Aorta (tissue), 5 donors: ENCODE measurements around the gene RBM42. TPM values are rescaled to one million over a fixed set of nuclear protein-coding genes. Genes with fewer than 3 reads are reported as not detected.
"Not testable (repeated sequence)": the region's sequence is repeated elsewhere in the genome, so short reads cannot be mapped to it uniquely, and the experiment has no call there.

Source experiments
- ATAC-seq: fragments of 200-7000 bp; cut with Tn5 transposase; one replicate; pipeline ENCODE4 v1.9.1; 2022; ENCODE audit warnings: moderate library complexity; ENCODE audit not compliant: low FRiP score
- DNase-seq, 2 donors: peaks; one replicate each; pipeline ENCODE4 v3.0.0-alpha.2; 2020
- H3K27ac ChIP-seq, 2 donors: one replicate each; pipeline ENCODE4 v1.5.1; 2013; ENCODE audit warnings: low read length in 2 of 2, mild to moderate bottlenecking in 2 of 2, moderate library complexity in 2 of 2, control low read depth in 1 of 2, inconsistent platforms in 1 of 2, low read depth in 1 of 2
- H3K27me3 ChIP-seq, 2 donors: one replicate each; pipeline ENCODE4 v1.6.1; 2013; ENCODE audit warnings: control low read depth in 1 of 2, low read length in 1 of 2, mild to moderate bottlenecking in 1 of 2, moderate library complexity in 1 of 2; ENCODE audit not compliant: insufficient read depth in 2 of 2, control insufficient read depth in 1 of 2
- H3K36me3 ChIP-seq, 2 donors: one replicate each; pipeline ENCODE4 v1.6.1; 2013; ENCODE audit warnings: control low read depth in 1 of 2, low read length in 1 of 2, mild to moderate bottlenecking in 1 of 2; ENCODE audit not compliant: insufficient read depth in 2 of 2, control insufficient read depth in 1 of 2
- H3K4me1 ChIP-seq, 2 donors: one replicate each; pipeline ENCODE4 v1.6.1; 2013; ENCODE audit warnings: low read length in 2 of 2, control low read depth in 1 of 2, mild to moderate bottlenecking in 1 of 2, moderate library complexity in 1 of 2; ENCODE audit not compliant: insufficient read depth in 2 of 2, control insufficient read depth in 1 of 2
- H3K4me3 ChIP-seq, 2 donors: one replicate each; pipeline ENCODE4 v1.5.1; 2013; ENCODE audit warnings: low read length in 2 of 2, control low read depth in 1 of 2, mild to moderate bottlenecking in 1 of 2
- H3K9me3 ChIP-seq: one replicate; pipeline ENCODE4 v1.6.1; 2013; ENCODE audit warnings: mild to moderate bottlenecking, low read length; ENCODE audit not compliant: control insufficient read depth
- WGBS, 2 donors: extraction: QIAGEN DNeasy Blood & Tissue Kit; methylation state at CpG; one replicate each; pipeline ENCODE4 v1.1.7; 2013; 5-methylcytosine and 5-hydroxymethylcytosine counted together
- intact Hi-C, 2 donors: fragments of 100-400 bp; cut with DNase I; formaldehyde crosslinking; loops; one replicate each; pipeline versions ENCODE4 v1.14.2 to v1.15.0; 2022
- polyA plus RNA-seq, 2 donors: library from polyadenylated mRNA; stranded (reverse); fragments of 200-250 nt; gene quantifications; one replicate each; pipeline ENCODE4 v1.2.3, GENCODE V29; 2013
- total RNA-seq, 2 donors: library from RNA; stranded (reverse); fragmentation: NEBNext Ultra II Directional; extraction: Animal tissue kit (Norgen Biotek cat#: 25700); gene quantifications; one replicate each; pipeline ENCODE4 v1.2.1, GENCODE V29; 2021
- donor health status: healthy with polysubstance abuse.
- donor health status: Bipolar disorder and iron deficiency.
- donor health status: DM: no; HTN: no; CAD: no.
- donor health status: DM: no; HTN: no; CAD: no.
- donor health status: DM: yes; HTN: yes; CAD: no.

Gene RBM42
- total and polyA plus RNA-seq, 4 donors, result 41.8 to 66.8 (median 57.8) TPM

GRCh38 chr19:35648017-35648961, 19.5 kb downstream of the RBM42 start, which contains the start of gene COX6B1:
COX6B1 (plus strand) TSS chr19:35648323; CDS start chr19:35651244, 2,921 bp downstream.
- intact Hi-C loops, result no loop called here
- no peaks in the 10 kb centered on the region for H3K4me1 ChIP-seq
- ATAC-seq, result peak; percentile 87

GRCh38 chr19:35650581-35650980, 21.7 kb downstream of the RBM42 start:
- intact Hi-C loops, result no loop called here
- Histone ChIP-seq H3K4me1 (no peaks in the 10 kb centered on the region), H3K36me3 (peaks cover 2 to 3% of the 10 kb centered on the region in 2 donors), H3K27ac (no peak overlapping the region), H3K4me3 (no peak overlapping the region), H3K27me3 (no peaks in the 10 kb centered on the region), H3K9me3 (no peaks in the 10 kb centered on the region)
- 72 to 81% methylated on average over 9 of the region's 9 CpGs for WGBS, 2 donors
- no peak for ATAC-seq
- DNase-seq, result no peak

More at GRCh38 chr19:35648017-35648961, 19.5 kb downstream of the RBM42 start, which contains the start of gene COX6B1:
- H3K9me3 ChIP-seq, result no peaks in the 10 kb centered on the region
- peak within 1 kb of the TSS; percentile 74 to 90 for H3K4me3 ChIP-seq
- WGBS, 2 donors, result 0% methylated on average over 46 of the region's 46 CpGs
- no peaks in the 10 kb centered on the region for H3K36me3 ChIP-seq
- DNase-seq, result peak; percentile 94 to 96
- peak within 1 kb of the TSS in 1 of 2 donors; percentile 53 for H3K27ac ChIP-seq
- H3K27me3 ChIP-seq, result no peaks in the 10 kb centered on the region

GRCh38 chr19:35654828-35655227, 26.0 kb downstream of the RBM42 start:
- intact Hi-C loops, H3K9me3 ChIP-seq, ATAC-seq, H3K27ac ChIP-seq, DNase-seq, H3K4me1 ChIP-seq, H3K4me3 ChIP-seq, H3K27me3 ChIP-seq: not testable (repeated sequence)
- 90 to 97% methylated on average over 6 of the region's 6 CpGs for WGBS, 2 donors
- peaks cover 2 to 12% of the 10 kb centered on the region in 2 donors for H3K36me3 ChIP-seq

- no peak for DNase-seq
- intact Hi-C loops, result no loop called here
- H3K27me3 ChIP-seq, result no peaks in the 10 kb centered on the region
- H3K4me3 ChIP-seq, result no peak overlapping the region
- no peak overlapping the region for H3K27ac ChIP-seq
- no peaks in the 10 kb centered on the region for H3K4me1 ChIP-seq
- WGBS, 2 donors, result 92 to 94% methylated on average over 4 of the region's 4 CpGs
- ATAC-seq, result no peak
- peaks cover 2 to 13% of the 10 kb centered on the region in 2 donors for H3K36me3 ChIP-seq
- no peaks in the 10 kb centered on the region for H3K9me3 ChIP-seq
Measured at GRCh38 chr19:35655600-35655999, 26.8 kb downstream of the RBM42 start.

- Histone ChIP-seq H3K27ac (no peak overlapping the region), H3K4me3 (no peak overlapping the region), H3K4me1 (no peaks in the 10 kb centered on the region), H3K9me3 (no peaks in the 10 kb centered on the region), H3K27me3 (no peaks in the 10 kb centered on the region), H3K36me3 (peaks cover 2 to 13% of the 10 kb centered on the region in 2 donors)
- WGBS, 2 donors, result 93% methylated on average over 6 of the region's 6 CpGs
- DNase-seq, result no peak
- intact Hi-C loops, result no loop called here
- no peak for ATAC-seq
Measured at GRCh38 chr19:35656700-35657099, 27.9 kb downstream of the RBM42 start.

- ATAC-seq (no peak), DNase-seq (no peak)
- Histone ChIP-seq H3K4me1 (no peaks in the 10 kb centered on the region), H3K4me3 (no peak overlapping the region), H3K9me3 (no peaks in the 10 kb centered on the region), H3K36me3 (peaks cover 2 to 13% of the 10 kb centered on the region in 2 donors), H3K27ac (no peak overlapping the region), H3K27me3 (no peaks in the 10 kb centered on the region)
- intact Hi-C loops, result no loop called here
- WGBS, 2 donors, result 90% methylated on average over 15 of the region's 15 CpGs
Measured at GRCh38 chr19:35657904-35658700, 29.3 kb downstream of the RBM42 start.

- Histone ChIP-seq H3K4me1 (no peaks in the 10 kb centered on the region), H3K4me3 (no peak overlapping the region), H3K27ac (no peak overlapping the region), H3K9me3 (no peaks in the 10 kb centered on the region), H3K27me3 (no peaks in the 10 kb centered on the region), H3K36me3 (peaks cover 0 to 11% of the 10 kb centered on the region in 2 donors)
- ATAC-seq, result no peak
- no peak for DNase-seq
- intact Hi-C loops, result no loop called here
- 97 to 98% methylated on average over 6 of the region's 6 CpGs for WGBS, 2 donors
Measured at GRCh38 chr19:35661995-35662340, 33.1 kb downstream of the RBM42 start.

GRCh38 chr19:35663981-35664380, 35.1 kb downstream of the RBM42 start:
- Histone ChIP-seq H3K36me3 (peaks cover 0 to 4% of the 10 kb centered on the region in 2 donors), H3K27ac (no peak overlapping the region), H3K4me3 (no peak overlapping the region), H3K9me3 (no peaks in the 10 kb centered on the region), H3K27me3 (no peaks in the 10 kb centered on the region), H3K4me1 (no peaks in the 10 kb centered on the region)
- ATAC-seq (no peak), DNase-seq (no peak)
- 76 to 81% methylated on average over 3 of the region's 3 CpGs for WGBS, 2 donors
- intact Hi-C loops, result no loop called here
